Non-pigmented ciliary epithelial cell (primary cell): ENCODE results near the gene MRNIP.
"Not testable (repeated sequence)": the region's sequence is repeated elsewhere in the genome, so short reads cannot be mapped to it uniquely, and the experiment has no call there.

Experiments used
- DNase-seq: peaks from one replicate; pipeline ENCODE4 v3.0.0-alpha.2; 2010; ENCODE audit warnings: low read depth

MRNIP gene

DNA sequence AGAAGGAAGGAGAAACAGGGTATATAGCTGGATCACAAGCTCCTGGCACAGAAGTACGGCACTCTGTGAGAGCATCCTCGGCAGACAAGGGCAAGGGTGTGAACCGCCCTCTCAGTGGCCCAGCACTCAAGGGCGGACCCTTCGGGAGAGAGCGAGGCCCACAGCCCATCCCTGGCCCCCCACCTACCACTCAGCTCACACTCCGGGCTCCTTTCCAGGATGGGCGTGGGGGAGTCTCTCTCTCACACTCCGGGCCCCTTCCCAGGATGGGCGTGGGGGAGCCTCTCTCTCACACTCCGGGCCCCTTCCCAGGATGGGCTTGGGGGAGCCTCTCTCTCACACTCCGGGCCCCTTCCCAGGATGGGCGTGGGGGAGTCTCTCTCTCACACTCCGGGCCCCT lies 12.9 kb upstream of the MRNIP start:
- not testable (repeated sequence) for DNase-seq

DNA sequence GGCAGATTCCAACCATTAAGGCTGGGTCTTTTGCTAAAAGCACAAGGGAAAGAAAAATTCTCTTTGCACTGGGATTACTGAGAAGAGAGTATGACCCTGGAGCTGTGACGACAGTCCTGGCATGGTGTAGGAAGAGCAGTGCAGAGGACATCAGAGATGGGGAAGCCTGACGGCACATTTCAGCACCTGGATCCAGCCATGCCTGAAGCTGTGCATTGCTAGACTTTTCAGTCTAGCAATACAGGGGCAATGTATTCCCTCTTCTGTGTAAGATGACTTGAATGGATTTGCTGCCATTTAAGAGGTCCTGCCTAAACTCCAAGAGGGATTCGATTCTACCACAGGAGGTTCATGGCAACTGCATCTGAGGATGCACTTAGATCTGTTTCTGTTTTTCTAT lies 12.3 kb upstream of the MRNIP start:
- no peak for DNase-seq

- DNase-seq: no peak
Measured at GRCh38 chr5:179870403-179870903, 11.8 kb upstream of the MRNIP start.

DNA sequence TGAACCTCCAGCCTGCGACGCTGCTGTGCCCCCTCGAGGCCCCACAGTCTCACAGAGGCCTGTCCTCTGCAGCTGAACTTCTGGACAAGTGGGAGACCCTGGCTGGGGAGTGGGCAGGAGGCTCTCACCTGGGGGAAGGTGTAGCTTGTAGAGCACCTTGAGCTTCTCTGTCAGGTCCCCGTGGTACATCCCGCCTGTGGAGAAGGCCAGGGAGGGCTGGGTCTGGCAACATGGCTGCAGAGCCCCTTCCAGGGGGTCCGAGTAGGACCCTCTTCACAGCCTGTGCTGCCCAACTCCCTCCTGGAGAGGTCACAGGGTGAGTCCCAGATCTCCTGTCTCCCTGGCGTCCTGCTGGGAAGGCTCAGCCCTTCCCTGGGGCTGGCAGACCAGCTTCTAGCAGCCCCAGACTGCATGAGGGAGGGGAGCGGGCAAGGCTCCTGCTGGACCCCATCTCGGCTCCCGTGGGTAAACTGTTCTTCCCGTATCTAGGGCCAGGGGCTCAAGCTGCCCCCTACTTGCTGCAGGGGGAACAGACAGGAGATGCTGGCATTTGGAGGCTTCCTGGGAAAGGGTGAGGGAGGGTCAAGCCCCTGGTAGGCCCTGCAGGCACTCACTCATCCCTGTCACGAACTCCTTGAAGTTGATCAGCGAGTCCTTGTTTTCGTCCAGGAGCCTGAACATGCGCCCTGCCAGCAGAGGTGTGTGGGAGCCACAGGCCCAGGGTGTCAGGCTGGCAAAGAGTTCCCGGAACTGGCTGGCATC lies 11.2 kb upstream of the MRNIP start:
- no peak for DNase-seq

GRCh38 chr5:179869101-179869500 lies 10.5 kb upstream of the MRNIP start:
- DNase-seq: no peak

GRCh38 chr5:179868541-179868940 lies 9.9 kb upstream of the MRNIP start:
- DNase-seq: no peak

DNA sequence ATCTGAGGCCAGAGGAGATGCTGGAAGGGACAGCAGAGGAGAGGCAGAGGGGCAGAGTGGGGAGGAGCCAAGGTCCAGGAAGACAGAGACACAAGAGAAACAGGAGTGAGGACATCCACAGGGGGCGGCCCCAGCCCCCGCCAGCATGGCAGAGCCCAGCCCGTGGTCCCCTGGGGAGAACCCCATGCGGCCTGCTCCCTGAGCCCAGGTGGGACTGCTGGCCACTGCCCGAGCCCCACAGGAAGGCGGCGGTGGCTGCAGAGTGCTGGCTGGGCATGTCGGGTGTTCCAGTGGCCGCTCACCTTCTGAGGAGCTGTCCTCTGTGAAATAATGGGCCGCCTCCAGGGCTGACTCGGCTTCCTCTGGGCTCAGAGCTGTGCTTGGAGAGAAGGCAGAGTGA lies 8.9 kb upstream of the MRNIP start:
- DNase-seq: no peak

DNA sequence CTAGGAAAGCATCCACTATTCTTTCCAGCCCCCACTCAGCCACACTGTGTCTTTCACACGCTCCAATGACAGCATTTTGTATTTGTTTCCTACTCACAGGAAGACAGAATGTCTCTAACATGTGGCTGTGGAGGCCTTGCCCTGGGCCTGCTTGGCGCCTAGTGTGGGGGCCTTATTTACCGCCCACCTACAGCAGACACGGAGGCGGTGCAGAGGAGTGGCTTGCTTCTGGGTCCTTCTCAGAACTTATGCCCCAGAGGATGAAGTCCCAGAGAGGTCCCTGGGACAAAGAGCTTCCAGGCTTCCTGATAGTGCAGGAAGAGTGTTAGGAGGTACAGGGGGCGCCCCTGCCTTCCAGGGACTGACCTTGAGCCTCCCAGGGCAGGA lies 8.5 kb upstream of the MRNIP start:
- DNase-seq: no peak

DNA sequence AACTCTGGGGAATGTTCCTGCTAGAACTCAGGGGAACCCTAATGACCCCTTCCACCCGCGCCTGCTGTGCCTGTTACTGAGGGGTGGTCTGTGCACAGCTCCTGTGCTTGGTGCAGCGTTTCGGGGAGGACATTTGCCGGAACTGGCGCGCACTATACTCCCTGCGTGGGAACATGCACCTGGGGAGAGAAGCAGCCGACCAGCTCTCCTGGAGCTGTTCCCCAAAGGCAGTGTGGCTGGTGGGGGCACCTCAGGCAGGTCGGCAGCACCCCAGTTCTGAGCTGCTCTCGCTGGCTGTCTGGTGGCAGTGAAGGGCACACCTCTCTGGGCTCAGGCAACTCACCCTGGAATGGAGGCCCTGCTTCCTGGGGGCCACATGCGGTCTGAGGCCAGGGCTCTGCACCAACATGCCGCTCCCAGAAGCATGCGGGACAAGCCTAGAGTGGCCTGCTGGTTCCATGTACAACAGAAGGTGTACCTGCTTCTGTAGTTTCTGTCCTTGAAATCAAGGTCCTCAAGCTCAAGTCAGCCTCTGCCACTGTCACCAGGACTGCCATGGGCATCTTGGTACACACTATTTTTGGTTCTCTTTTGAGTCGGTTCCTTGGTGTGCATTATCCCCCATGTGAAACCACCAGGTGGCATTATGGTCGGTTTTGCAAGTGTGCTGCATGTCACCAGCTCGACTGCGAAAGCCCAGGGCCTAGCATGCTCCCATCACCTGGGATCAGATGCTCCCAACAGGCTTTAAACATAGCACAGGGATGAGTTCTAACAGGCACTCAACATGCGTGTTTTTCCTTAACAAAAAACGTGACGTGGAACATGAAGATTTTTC lies 7.8 kb upstream of the MRNIP start:
- no peak for DNase-seq

DNA sequence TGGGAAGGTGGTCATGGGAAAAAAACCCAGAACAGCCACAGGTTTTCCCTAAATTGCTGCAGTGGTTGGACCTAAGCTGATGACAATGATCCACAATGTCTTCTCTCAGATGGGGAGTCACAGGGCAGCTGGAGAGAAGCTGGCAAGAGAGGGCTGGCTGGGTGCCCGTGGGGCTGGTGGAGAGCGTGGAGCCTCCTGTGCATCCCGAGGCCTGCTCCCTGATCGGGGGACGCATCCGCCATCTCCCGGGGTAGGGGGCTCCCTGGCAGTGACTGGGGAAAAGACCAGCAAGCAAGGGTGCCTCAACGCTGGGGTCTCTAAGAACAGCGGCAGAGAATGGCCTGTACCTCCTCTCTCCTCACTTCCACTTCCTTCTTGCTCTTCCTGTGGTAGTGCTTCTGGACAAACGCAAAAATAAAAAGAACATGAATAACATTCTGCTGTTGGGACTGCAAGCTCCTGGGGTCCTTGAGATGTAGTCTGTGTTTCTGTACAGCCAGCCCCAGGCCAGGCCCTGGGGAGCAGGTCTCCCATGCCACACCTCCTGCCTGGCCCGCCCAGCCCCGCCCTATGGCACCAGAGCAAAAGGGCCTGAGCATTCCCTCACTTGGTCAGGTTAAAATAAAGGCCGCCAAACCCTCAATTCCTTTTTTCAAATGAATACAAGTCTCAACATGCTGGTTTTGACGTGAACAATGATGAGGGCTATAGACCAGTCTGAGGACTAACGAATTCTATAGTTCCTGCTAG lies 7.0 kb upstream of the MRNIP start:
- no peak for DNase-seq

DNA sequence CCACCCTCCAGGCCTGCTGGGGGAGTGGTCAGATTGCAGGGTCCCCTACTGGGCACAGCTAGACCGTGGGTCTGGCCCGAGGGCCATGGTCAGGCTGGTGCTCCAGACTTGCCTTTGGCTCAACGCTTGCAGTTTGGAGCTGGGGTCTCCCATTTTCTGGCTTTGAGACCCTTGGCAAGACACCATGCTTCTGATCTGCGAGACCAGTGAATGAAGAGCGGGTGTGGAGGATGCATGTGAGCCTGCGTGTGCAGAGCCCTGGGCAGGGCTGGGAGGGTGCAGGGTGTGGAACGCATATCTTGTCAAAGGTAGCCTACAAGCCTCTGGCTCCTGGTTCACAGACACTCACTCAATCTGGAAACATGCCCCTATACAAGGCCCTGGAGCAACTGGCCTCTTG lies 6.1 kb upstream of the MRNIP start:
- no peak for DNase-seq

DNA sequence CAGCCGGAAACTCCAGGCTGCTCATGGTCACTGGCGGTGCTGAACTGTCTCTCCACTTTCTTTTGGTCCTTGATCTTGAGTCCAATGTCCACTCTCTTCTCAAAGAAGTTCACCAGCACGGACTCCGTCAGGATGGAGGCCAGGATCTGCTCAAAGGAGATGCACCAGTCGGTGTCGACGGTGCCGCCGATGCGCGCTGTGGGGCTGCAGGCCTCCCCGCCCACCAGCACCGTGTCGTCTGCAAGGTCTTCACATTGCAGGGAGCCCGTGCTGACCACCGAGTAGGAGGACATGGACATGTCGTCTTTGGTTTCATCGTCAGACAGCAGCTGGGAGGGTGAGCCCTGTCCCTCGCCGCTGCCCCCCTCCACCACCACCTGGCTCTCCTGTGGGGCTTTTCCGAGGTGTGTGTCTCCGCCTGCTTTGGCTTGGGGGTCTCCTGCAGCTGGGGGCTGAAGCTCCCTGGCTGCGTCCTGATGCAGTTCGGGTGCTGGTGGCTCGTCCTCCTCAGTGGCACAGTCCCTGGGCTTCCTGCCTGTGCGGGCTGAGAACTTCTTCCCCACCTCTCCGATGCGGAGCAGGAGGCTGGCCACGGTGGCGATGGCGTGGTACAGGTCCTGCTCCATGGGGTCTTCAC lies 5.0 kb upstream of the MRNIP start:
- no peak for DNase-seq

DNA sequence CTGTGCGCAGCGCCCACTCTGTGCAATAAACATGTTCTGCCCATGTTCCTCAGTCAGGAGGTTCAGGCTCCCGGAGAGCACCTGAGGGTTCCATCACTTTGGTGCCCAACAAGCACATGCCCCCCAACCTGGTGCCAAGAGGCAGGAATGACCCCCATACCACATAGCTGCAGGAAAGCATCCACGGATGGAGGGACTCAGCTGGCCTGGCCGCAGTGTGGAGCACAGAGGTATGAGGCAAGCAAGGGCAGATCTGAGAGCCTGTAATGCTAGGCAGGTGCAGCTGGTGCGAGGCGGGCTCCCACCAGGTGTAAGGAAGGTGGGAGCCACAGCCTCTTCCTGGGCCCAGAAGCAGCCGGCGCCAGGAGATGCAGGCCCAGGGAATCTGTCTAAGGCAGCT lies 4.3 kb upstream of the MRNIP start:
- DNase-seq: no peak

- no peak for DNase-seq
Measured at GRCh38 chr5:179862296-179862695, 3.7 kb upstream of the MRNIP start.

DNA sequence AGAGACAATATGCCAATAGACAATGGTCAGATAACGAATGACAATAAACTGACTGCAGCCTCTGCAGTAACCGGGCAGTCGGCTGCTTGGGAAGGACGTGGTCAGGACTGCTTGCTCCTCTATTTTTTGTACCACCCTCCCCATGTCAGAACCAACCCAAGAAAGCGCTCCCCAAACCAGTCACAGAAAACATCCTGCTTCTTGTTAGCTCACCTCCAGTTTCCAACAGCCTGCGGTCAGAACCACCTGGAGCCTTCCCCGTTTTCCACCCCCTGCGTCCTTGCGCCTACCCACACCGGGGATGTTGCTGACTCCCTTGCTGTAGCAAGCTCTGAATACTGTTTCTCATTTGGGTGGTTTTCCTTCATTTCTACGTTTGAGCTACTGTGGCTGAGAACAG lies 1.7 kb upstream of the MRNIP start:
- no peak for DNase-seq

- no peak for DNase-seq
Measured at GRCh38 chr5:179858241-179858585, 404 bp downstream of the MRNIP start.

- DNase-seq: no peak
Measured at GRCh38 chr5:179854356-179854755, 4.3 kb downstream of the MRNIP start.

DNA sequence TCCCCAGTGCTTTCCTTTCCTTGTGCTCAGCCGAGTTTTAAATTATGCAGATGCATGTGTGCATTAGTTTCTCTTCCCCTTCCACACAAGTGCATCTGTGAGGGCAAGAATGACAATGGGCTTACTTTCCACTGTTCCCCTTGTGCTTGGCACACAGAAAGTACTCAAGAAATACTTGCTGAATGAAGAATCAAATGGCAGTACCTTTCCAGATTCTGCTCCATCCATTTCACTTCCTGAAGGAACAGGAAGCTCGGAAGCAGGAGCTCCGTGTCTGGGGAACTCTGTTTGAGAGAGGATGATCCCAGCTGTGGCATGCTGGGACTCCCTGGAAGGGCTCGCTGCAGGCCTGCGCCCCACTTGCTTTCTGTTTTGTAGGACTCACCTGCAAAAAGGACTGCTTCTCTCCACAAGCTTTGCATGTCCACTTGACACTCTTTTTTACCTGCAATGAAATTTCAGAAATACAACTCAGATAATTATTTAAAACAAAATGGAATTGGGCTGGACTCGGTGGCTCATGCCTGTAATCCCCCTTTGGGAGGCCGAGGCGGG lies 5.5 kb downstream of the MRNIP start:
- DNase-seq: no peak

GRCh38 chr5:179841621-179842020 lies 17.0 kb downstream of the MRNIP start:
- DNase-seq: no peak

GRCh38 chr5:179840766-179841165 lies 17.9 kb downstream of the MRNIP start:
- DNase-seq: no peak

GRCh38 chr5:179840321-179840720 lies 18.3 kb downstream of the MRNIP start:
- DNase-seq: no peak
